Effector memory CD8-positive, alpha-beta T cell (primary cell): Measurements from ENCODE around the gene ANO9.
"Not testable (repeated sequence)": the region's sequence is repeated elsewhere in the genome, so short reads cannot be mapped to it uniquely, and the experiment has no call there.

Experiments used
- ATAC-seq: fragments of 150-1000 bp; cut with Tn5 transposase; replicated peaks from 2 replicates; pipeline ENCODE4 v1.10.0; 2021; ENCODE audit warnings: mild to moderate bottlenecking, moderate library complexity
- DNase-seq, 3 experiments: peaks; one replicate each; pipeline ENCODE4 v3.0.0; 2021
- H3K27ac Mint-ChIP-seq, 2 donors: one replicate each; pipeline ENCODE4 v1.8.0; 2022; ENCODE audit warnings: mild to moderate bottlenecking in 2 of 2, mixed read lengths in 2 of 2, moderate library complexity in 2 of 2
- H3K27me3 Mint-ChIP-seq, 2 donors: one replicate each; pipeline ENCODE4 v1.8.0; 2022; ENCODE audit warnings: mixed read lengths in 2 of 2
- H3K36me3 Mint-ChIP-seq: one replicate; pipeline ENCODE4 v1.8.0; 2022; ENCODE audit warnings: mild to moderate bottlenecking, moderate library complexity, mixed read lengths; ENCODE audit not compliant: insufficient read depth
- H3K4me1 Mint-ChIP-seq, 2 donors: one replicate each; pipeline ENCODE4 v1.8.0; 2022; ENCODE audit warnings: low read depth in 2 of 2, mixed read lengths in 2 of 2
- H3K4me3 Mint-ChIP-seq, 2 donors: one replicate each; pipeline ENCODE4 v1.8.0; 2022; ENCODE audit warnings: mild to moderate bottlenecking in 2 of 2, mixed read lengths in 2 of 2, moderate library complexity in 2 of 2
- H3K9me3 Mint-ChIP-seq, 2 donors: one replicate each; pipeline ENCODE4 v1.8.0; 2022; ENCODE audit warnings: mixed read lengths in 2 of 2

Gene ANO9

DNA sequence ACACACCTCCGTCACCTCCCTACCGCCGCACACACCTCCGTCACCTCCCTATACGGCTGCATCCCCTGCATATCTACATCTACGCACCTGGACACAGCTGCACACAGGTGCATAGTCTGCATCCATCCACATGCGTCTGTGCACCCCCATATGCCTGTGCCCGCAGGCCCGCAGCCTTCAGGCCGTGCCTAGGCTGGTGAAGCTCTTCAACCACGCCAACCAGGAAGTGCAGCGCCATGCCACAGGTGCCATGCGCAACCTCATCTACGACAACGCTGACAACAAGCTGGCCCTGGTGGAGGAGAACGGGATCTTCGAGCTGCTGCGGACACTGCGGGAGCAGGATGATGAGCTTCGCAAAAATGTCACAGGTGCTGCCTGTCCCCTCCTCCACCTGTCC, 43.0 kb downstream of the ANO9 start:
- Mint-ChIP-seq H3K4me3 (peak overlapping the region in 1 of 2 donors; percentile 31), H3K36me3 (no peaks in the 10 kb centered on the region), H3K27ac (no peak overlapping the region), H3K4me1 (peaks cover 7 to 13% of the 10 kb centered on the region in 2 donors), H3K27me3 (no peaks in the 10 kb centered on the region), H3K9me3 (no peaks in the 10 kb centered on the region)
- ATAC-seq = no peak
- DNase-seq = no peak

DNA sequence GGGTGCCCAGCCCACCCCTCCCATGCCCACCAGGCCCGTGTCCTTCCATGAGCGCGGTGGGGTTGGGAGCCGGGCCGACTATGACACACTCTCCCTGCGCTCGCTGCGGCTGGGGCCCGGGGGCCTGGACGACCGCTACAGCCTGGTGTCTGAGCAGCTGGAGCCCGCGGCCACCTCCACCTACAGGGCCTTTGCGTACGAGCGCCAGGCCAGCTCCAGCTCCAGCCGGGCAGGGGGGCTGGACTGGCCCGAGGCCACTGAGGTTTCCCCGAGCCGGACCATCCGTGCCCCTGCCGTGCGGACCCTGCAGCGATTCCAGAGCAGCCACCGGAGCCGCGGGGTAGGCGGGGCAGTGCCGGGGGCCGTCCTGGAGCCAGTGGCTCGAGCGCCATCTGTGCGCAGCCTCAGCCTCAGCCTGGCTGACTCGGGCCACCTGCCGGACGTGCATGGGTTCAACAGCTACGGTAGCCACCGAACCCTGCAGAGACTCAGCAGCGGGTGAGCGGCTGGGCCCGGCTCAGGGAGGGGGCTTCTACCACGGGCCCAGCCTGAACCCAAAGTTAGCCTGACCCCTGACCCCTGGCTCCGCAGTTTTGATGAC, 44.8 kb downstream of the ANO9 start:
- H3K27me3 Mint-ChIP-seq = no peaks in the 10 kb centered on the region
- H3K9me3 Mint-ChIP-seq = no peaks in the 10 kb centered on the region
- ATAC-seq (peak; percentile 88), DNase-seq (peak; percentile 41 to 46 (median 45))
- H3K4me1 Mint-ChIP-seq = peaks cover 7 to 13% of the 10 kb centered on the region in 2 donors
- H3K36me3 Mint-ChIP-seq = no peaks in the 10 kb centered on the region
- H3K4me3 Mint-ChIP-seq = peak overlapping the region; percentile 27 to 66
- no peak overlapping the region for H3K27ac Mint-ChIP-seq

DNA sequence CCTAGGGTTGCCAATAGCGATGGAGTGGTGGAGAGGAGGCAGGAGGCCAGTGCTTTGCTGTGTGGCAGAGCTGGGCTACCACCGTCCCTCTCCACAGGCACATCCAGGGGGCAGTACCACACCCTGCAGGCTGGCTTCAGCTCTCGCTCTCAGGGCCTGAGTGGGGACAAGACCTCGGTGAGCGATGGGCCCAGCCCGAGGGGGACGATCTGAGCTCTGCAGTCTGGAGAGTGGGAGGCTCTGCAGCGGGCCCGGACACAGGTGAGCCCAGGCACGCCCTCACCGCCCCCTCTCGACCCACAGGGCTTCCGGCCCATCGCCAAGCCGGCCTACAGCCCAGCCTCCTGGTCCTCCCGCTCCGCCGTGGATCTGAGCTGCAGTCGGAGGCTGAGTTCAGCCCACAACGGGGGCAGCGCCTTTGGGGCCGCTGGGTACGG, 45.3 kb downstream of the ANO9 start:
- no peak for DNase-seq
- Mint-ChIP-seq H3K27me3 (no peaks in the 10 kb centered on the region), H3K9me3 (no peaks in the 10 kb centered on the region), H3K4me1 (peaks cover 7 to 13% of the 10 kb centered on the region in 2 donors), H3K27ac (peak overlapping the region in 1 of 2 donors; percentile 62), H3K4me3 (peak overlapping the region; percentile 54 to 66), H3K36me3 (no peaks in the 10 kb centered on the region)
- ATAC-seq = peak; percentile 59

DNA sequence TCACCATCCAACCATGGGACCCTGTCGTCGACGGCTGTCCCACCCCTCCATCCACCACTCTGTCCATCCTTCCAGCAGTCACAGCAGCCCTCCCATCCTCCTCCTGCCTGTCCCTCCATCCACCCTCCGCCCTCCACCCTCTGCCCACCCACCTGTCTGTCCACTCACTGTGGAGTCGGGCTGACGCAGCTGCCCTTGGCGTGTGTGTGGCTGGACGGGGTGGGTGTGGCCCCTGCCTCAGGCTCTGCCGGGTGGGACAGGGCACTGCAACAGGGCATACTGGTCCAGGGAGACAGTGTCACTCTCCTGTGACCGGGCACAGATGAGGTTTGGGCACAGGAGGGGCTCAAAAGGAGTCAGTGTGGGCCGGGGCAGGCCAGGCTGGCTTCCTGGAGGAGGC, 45.9 kb downstream of the ANO9 start:
- Mint-ChIP-seq H3K27ac (peak overlapping the region in 1 of 2 donors; percentile 62), H3K4me3 (peak overlapping the region in 1 of 2 donors; percentile 66), H3K9me3 (no peaks in the 10 kb centered on the region), H3K27me3 (no peaks in the 10 kb centered on the region), H3K36me3 (no peaks in the 10 kb centered on the region), H3K4me1 (peaks cover 7 to 13% of the 10 kb centered on the region in 2 donors)
- DNase-seq = no peak
- ATAC-seq = no peak

DNA sequence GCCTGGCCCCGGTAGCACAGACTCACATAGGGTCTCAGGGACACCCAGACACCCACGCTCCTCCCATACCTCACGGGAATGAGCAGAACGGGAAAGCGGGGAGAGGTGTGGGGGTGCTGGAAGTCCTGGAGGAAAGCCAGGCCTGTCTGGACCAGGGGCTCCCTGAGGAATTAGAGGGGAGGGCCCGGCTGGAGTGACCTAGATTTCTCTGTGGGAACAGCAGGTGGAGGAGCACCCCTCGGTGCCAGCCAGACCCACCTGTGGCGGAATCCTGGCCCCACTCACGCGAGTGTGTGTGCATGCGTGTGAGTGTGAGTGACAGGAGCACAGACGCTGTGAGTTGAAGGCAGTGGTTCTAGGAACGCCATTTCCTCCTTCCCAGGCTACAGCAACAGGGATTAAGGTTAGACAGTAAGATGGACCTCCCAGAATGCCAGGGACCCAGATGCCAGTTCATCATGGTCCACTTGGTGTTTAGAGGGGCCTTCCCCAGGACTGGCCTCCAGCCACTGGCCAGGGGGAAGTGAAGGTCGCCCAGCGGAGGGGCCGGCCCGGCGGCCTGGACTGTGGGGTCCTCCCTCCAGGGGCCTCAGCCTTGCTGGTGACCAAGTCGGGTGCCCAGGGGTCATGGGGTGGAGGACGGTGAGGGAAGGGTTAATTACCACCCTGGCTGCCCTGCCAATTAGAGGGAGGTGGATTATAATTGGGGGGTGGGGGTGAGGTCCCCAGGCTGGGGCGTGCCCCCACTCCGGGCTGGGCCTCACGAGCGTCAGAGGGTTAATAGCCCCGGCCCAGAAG, 46.8 kb downstream of the ANO9 start:
- H3K4me3 Mint-ChIP-seq = no peak overlapping the region
- DNase-seq = no peak

DNA sequence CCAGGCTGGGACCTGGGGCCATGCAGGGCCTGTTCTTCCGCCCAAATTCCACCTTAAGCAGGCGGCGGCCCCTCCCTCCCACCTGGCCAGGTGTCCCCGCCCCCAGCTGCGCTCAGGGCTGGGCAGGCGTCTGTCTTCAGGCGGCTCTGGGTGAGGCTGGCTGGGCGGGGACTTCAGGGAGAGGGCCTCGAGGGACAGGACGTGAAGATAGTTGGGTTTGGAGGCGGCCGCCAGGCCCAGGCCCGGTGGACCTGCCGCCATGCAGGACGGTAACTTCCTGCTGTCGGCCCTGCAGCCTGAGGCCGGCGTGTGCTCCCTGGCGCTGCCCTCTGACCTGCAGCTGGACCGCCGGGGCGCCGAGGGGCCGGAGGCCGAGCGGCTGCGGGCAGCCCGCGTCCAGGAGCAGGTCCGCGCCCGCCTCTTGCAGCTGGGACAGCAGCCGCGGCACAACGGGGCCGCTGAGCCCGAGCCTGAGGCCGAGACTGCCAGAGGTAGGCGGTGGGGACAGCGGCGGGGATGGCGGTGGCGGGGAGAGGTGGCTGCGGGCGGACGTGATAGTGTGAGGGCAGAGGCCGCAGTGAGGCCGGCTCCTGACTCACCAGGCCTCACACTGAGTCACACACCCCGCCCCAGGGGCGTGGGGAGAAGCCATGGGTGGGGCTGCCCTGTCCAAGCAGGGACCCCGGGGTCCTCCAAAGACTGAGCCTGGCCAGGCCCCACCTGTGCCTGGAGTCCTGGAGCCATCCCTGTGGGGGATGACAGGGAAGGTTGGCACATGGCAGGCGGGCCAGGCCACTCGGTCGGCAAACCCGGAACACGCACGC, 47.6 kb downstream of the ANO9 start, which contains the start of gene PKP3:
Gene PKP3, plus strand, starts transcription at position 176 of the 824 bp plus-strand sequence. Its CDS starts 84 bp downstream, at position 260.
- Mint-ChIP-seq H3K36me3 (no peaks in the 10 kb centered on the region), H3K27ac (peak within 1 kb of the TSS in 1 of 2 donors; percentile 38), H3K27me3 (no peaks in the 10 kb centered on the region), H3K4me3 (no peak within 1 kb of the TSS), H3K9me3 (no peaks in the 10 kb centered on the region), H3K4me1 (peaks cover 3 to 10% of the 10 kb centered on the region in 2 donors)
- ATAC-seq = no peak
- no peak for DNase-seq

More for the DNA sequence above, 46.8 kb downstream of the ANO9 start:
- no peaks in the 10 kb centered on the region for H3K9me3 Mint-ChIP-seq
- no peaks in the 10 kb centered on the region for H3K36me3 Mint-ChIP-seq
- H3K27ac Mint-ChIP-seq = peak overlapping the region in 1 of 2 donors; percentile 38
- ATAC-seq = no peak
- no peaks in the 10 kb centered on the region for H3K27me3 Mint-ChIP-seq
- H3K4me1 Mint-ChIP-seq = peaks cover 7 to 13% of the 10 kb centered on the region in 2 donors

DNA sequence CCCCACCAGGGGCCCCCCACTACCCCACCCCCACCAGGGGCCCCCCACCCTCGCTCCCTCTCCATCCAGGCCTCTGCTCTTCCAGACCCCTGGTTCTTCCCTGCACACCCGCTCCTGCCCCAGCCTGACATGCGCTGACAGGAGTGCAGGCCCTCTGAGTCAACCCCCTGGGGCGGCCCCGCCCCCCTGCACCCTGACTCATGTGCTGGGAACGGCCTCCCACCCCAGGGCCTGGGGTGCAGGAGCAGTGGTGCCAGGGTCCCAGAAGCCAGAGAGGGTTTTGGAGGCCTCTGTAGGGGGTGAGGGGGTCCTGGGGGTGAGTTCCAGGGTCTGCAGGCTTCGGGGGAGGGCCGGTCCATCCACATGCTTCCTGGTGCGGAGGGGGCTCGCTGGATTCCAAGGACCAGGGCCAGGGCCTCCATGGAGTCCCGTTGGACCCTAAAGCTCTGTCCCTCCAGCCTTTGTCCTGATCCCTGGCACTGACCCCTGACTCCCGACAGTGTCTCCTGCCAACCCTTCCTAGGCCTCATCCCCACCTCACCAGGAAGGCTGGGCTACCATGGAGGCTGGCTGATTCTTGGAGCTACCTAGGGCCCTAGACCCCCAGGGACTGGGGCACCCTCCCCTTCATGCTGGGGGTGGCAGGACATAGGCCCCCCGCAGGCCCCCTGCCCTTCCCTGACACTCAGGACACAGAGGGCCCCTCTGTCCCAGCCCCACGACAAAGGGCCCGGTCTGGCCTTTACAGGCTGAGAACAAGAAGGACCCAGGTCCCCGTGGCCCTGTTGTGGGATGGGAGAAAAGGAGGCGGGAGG, 48.4 kb downstream of the ANO9 start:
- H3K27ac Mint-ChIP-seq = no peak overlapping the region
- DNase-seq (no peak), ATAC-seq (no peak)

DNA sequence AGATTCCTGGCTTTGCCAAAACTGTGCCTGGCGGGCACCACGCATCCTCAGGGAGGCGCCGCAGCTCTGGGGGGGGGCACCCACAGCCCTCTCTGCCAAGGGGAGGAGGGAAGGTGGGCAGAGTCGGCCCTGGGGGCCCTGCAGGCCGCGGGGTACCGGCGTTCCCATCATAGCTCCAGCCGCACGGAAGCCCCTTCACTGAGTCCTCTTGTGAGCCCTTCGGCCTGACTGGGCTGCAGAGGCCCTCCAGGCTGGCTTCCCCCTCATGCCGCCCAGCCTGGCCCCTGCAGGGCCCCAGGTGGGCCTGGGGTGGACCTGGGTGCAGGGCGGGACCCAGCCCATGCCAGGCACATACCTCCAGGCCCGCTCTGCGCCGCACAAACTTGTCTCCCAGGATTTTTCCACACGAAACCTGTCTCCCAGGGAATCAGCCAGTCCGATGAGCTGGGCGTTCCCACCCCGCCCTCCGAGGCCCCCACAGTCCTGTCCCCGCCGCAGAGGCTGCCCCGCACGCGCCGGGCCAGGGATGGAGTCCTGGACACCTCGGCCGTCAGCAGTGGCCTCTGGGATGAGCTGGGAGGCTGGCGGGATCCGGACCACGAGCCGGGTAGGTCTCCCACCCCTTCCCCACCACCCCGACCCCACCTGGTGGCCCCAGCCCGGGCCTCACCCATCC, 49.6 kb downstream of the ANO9 start:
- ATAC-seq = no peak
- H3K36me3 Mint-ChIP-seq = peaks cover 4% of the 10 kb centered on the region
- H3K4me3 Mint-ChIP-seq = no peak overlapping the region

More for the DNA sequence above, 48.4 kb downstream of the ANO9 start:
- peaks cover under 1% of the 10 kb centered on the region for H3K36me3 Mint-ChIP-seq
- no peaks in the 10 kb centered on the region for H3K9me3 Mint-ChIP-seq
- H3K4me3 Mint-ChIP-seq = no peak overlapping the region
- H3K27me3 Mint-ChIP-seq = no peaks in the 10 kb centered on the region
- peaks cover 4 to 10% of the 10 kb centered on the region in 2 donors for H3K4me1 Mint-ChIP-seq

DNA sequence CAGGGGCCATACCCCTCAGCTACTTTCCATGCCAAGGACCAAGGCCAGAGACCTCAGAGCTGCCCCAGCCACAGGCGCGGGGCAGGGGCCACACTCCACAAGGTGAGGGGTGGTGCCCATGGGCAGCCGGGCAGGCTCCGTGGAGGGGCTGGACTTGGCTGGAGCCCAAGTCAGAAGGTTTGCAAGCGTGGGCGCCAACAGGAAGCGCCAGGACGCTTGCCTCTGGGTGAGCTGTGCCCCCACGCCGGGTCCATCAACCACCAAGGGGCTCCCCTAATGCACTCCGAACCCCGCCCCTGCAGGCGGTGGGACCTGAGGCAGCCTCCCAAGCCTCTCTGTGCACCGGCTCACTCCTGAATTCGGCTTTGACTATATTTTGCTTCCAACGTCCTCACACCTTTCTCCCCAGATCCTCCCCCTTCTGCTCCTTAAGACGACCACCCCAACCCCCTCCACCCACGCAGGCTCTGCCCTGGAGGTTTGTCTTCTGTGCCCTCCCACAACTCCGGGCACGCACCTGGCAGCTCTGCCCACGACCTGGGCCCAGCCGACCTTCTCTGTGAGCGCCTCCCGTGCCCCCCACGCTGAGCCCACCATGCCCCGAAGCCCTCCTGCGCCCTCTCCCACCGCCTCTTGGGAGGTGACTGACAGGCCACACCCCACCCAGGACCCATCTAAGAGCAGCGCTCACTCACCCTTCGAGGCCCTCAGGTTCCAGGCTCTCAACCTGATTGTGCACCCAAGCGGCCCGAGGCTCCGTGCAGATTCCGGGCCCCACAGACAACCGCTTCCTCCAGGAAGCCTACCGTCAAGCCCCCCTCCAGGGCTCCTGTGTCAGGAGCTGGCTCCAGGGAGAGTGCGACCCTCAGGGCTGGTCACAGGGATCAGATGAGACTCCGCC, 50.4 kb downstream of the ANO9 start:
- H3K9me3 Mint-ChIP-seq = peaks cover 0 to 2% of the 10 kb centered on the region in 2 donors
- no peak overlapping the region for H3K4me3 Mint-ChIP-seq
- DNase-seq (no peak), ATAC-seq (no peak)
- H3K36me3 Mint-ChIP-seq = peaks cover 4% of the 10 kb centered on the region
- H3K27ac Mint-ChIP-seq = no peak overlapping the region
- peaks cover 21 to 22% of the 10 kb centered on the region in 2 donors for H3K4me1 Mint-ChIP-seq
- H3K27me3 Mint-ChIP-seq = no peaks in the 10 kb centered on the region

More for the DNA sequence above, 49.6 kb downstream of the ANO9 start:
- Mint-ChIP-seq H3K4me1 (peaks cover 16 to 19% of the 10 kb centered on the region in 2 donors), H3K27ac (no peak overlapping the region), H3K9me3 (no peaks in the 10 kb centered on the region), H3K27me3 (no peaks in the 10 kb centered on the region)
- DNase-seq = no peak

DNA sequence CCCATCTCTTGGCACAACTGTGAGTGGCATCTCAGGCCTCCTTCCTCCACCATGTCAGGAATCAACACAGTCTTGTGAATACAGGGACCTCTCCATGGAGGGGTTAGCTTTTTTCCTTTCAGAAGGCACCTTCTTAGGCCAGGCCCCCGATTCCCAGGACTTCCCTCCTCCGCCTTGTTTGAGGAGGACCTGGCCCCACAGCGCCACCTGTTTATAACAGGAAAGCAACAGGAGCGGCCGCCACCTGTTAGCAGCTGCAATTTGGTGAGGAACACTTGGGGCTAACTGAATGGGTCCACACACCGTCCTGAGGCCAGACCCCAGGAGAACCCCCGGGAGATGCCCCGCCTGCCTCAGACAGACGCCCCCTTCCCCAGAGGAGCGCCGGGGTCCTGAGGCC, 51.6 kb downstream of the ANO9 start:
- Mint-ChIP-seq H3K4me3 (no peak overlapping the region), H3K4me1 (peaks cover 18 to 21% of the 10 kb centered on the region in 2 donors), H3K36me3 (peaks cover 4% of the 10 kb centered on the region), H3K27ac (no peak overlapping the region), H3K27me3 (no peaks in the 10 kb centered on the region), H3K9me3 (peaks cover 0 to 2% of the 10 kb centered on the region in 2 donors)
- DNase-seq = no peak
- ATAC-seq = no peak

DNA sequence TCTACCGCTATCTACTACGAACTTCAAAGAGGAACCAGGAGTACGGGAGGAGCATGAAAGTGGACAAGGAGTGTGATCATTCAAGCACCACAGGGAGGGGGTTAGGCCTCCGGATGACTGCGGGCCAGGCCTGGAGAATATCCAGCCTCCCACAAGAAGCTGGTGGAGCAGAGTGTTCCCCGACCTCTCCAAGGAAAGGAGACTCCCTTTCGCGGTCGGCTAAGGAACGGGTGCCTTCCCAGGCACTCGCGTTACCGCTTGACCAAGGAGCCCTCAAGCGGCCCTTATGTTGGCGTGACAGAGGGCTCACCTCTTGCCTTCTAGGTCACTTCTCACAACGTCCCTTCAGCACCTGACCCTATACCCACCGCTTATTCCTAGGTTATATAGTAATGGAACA, 52.4 kb downstream of the ANO9 start:
- H3K4me3 Mint-ChIP-seq, H3K9me3 Mint-ChIP-seq, H3K36me3 Mint-ChIP-seq, ATAC-seq, H3K27ac Mint-ChIP-seq, DNase-seq, H3K27me3 Mint-ChIP-seq: not testable (repeated sequence)
- peaks cover 15 to 19% of the 10 kb centered on the region in 2 donors for H3K4me1 Mint-ChIP-seq
